A549 (cell line): Measurements from ENCODE around the gene MOBP. TPM values are rescaled to one million over a fixed set of nuclear protein-coding genes. Genes with fewer than 3 reads are reported as not detected.
"Not testable (repeated sequence)": the region's sequence is repeated elsewhere in the genome, so short reads cannot be mapped to it uniquely, and the experiment has no call there.

ENCODE experiments used
- ATAC-seq, 2 experiments: fragments of 200-7000 bp in 1 of 2; fragments of >200 bp in 1 of 2; cut with Nextera tagmentation in 1 of 2; cut with Tn5 transposase in 1 of 2; 3 replicates each; pipeline versions ENCODE4 v1.8.0 to v1.9.1; 2018 to 2020; ENCODE audit warnings: mild to moderate bottlenecking in 1 of 2, moderate library complexity in 1 of 2
- CTCF ChIA-PET: fragments of 300-600 bp; sonication (Branson Sonifier 250); formaldehyde crosslinking; extraction: SDS; loops from one replicate; lab custom pipeline; 2021; ENCODE audit warnings: antibody characterized with exemption, inconsistent platforms; lab: Yijun Ruan, JAX
- POLR2A ChIA-PET: fragments of 350-600 bp; formaldehyde crosslinking; extraction: SDS; loops from one replicate; lab custom pipeline; 2021; ENCODE audit warnings: antibody characterized with exemption, inconsistent platforms; lab: Yijun Ruan, JAX
- DNase-seq, 2 experiments: peaks; one replicate each; pipeline versions ENCODE4 v3.0.0 to v3.0.0-alpha.2; 2011 to 2016; ENCODE audit warnings: low read depth in 1 of 2, low spot score in 1 of 2
- FAIRE-seq: peaks from 2 replicates; lab custom pipeline; 2011; peaks lifted over from hg19 to GRCh38; lab: Jason Lieb, UNC
- H3K27ac ChIP-seq, 2 experiments: fragments of >200 bp; sonication (Bioruptor Twin); formaldehyde crosslinking; 3 replicates each; pipeline ENCODE4 v1.5.1; 2016 to 2017
- H3K4me1 ChIP-seq: fragments of >200 bp; sonication (Bioruptor Twin); formaldehyde crosslinking; 3 replicates; pipeline ENCODE4 v1.6.1; 2016
- H3K4me2 ChIP-seq: fragments of >200 bp; sonication (Bioruptor Twin); formaldehyde crosslinking; 3 replicates; pipeline ENCODE4 v1.6.1; 2016
- H3K4me3 ChIP-seq: fragments of >200 bp; sonication (Bioruptor Twin); formaldehyde crosslinking; 3 replicates; pipeline ENCODE4 v1.5.1; 2016
- H3K9me3 ChIP-seq: fragments of >200 bp; sonication (Bioruptor Twin); formaldehyde crosslinking; 3 replicates; pipeline ENCODE4 v1.6.1; 2016
- EHF ChIP-seq: fragments of 250-450 bp; sonication (Bioruptor Pico); IDR thresholded peaks from 2 replicates; pipeline ENCODE4 v1.5.0; 2020; ENCODE audit warnings: mild to moderate bottlenecking
- ELK1 ChIP-seq: fragments of 150-350 bp; IDR thresholded peaks from 2 replicates; pipeline ENCODE4 v1.6.1; 2014; ENCODE audit warnings: low read depth, mild to moderate bottlenecking, low read length
- FOSB ChIP-seq: fragments of 250-450 bp; sonication (Bioruptor Pico); IDR thresholded peaks from 2 replicates; pipeline ENCODE4 v1.5.0; 2020; ENCODE audit warnings: mild to moderate bottlenecking, moderate library complexity
- FOXS1 ChIP-seq: fragments of 250-450 bp; sonication (Bioruptor Pico); IDR thresholded peaks from 2 replicates; pipeline ENCODE4 v1.5.0; 2020; ENCODE audit warnings: mild to moderate bottlenecking, moderate library complexity
- HDAC2 ChIP-seq: fragments of 200-600 bp; sonication (generic); IDR thresholded peaks from 2 replicates; pipeline ENCODE4 v1.6.1; 2016
- JUNB ChIP-seq: fragments of >200 bp; sonication (Bioruptor Twin); formaldehyde crosslinking; IDR thresholded peaks from 2 replicates; pipeline ENCODE4 v1.6.1; 2016
- MAFK ChIP-seq: fragments of 450-650 bp; IDR thresholded peaks from 2 replicates; pipeline ENCODE4 v1.6.1; 2014; ENCODE audit not compliant: partially characterized antibody
- NR3C1 ChIP-seq: fragments of >200 bp; sonication (Bioruptor Twin); formaldehyde crosslinking; IDR thresholded peaks from 3 replicates; pipeline ENCODE4 v1.6.1; 2017
- POLR2AphosphoS2 ChIP-seq: conservative IDR thresholded peaks from 2 replicates; pipeline ENCODE4 v1.6.1; 2012; ENCODE audit warnings: low read length, improper control_type of control experiment, inconsistent platforms
- RAD21 ChIP-seq, 2 experiments: fragments of >200 bp in 1 of 2; sonication (Bioruptor Twin) in 1 of 2; formaldehyde crosslinking in 1 of 2; IDR thresholded peaks in 1 of 2; conservative IDR thresholded peaks in 1 of 2; 2 replicates in 1 of 2; 3 replicates in 1 of 2; pipeline ENCODE4 v1.6.1; 2012 to 2018; ENCODE audit warnings: inconsistent platforms in 1 of 2
- ZFP36 ChIP-seq: fragments of 450-650 bp; IDR thresholded peaks from 2 replicates; pipeline ENCODE4 v1.6.1; 2014; ENCODE audit warnings: borderline replicate concordance; ENCODE audit not compliant: partially characterized antibody
- WGBS: methylation state at CpG from one replicate; pipeline ENCODE4 v1.1.6; 2017; ENCODE audit errors: missing lambda C conversion rate; 5-methylcytosine and 5-hydroxymethylcytosine counted together
- polyA minus RNA-seq: library from RNA; depleted of rRNA, polyadenylated mRNA; stranded (reverse); fragments of >200 nt; gene quantifications from 2 replicates; pipeline ENCODE4 v1.2.3, GENCODE V29; 2011; rRNA and poly(A)+ RNA removed
- polyA plus RNA-seq, 4 experiments: library from polyadenylated mRNA; depleted of rRNA in 3 of 4; stranded (reverse); fragments of >200 nt; fragmentation: RNase III in 1 of 4; extraction: RNeasy Plus Mini Kit Qiagen cat#74134 plus additional on column Dnase treatment in 1 of 4; gene quantifications; 2 replicates in 3 of 4; 3 replicates in 1 of 4; pipeline ENCODE4 v1.2.3, GENCODE V29; 2011 to 2017
- TF ChIP-seq, protein P1 (sequence below): fragments of >200 bp; sonication (Bioruptor Twin); formaldehyde crosslinking; IDR thresholded peaks from 3 replicates; pipeline ENCODE4 v1.5.1; 2016
- TF ChIP-seq, protein P2 (sequence below): IDR thresholded peaks from 2 replicates; pipeline ENCODE4 v1.6.1; 2012; ENCODE audit warnings: low read depth, borderline replicate concordance
- TF ChIP-seq, protein P3 (sequence below): fragments of >200 bp; sonication (Bioruptor Twin); formaldehyde crosslinking; IDR thresholded peaks from 3 replicates; pipeline ENCODE4 v1.6.1; 2016
- TF ChIP-seq, protein P4 (sequence below): fragments of 200-600 bp; sonication (generic); IDR thresholded peaks from 2 replicates; pipeline ENCODE4 v1.6.1; 2016; ENCODE audit warnings: antibody characterized with exemption, mild to moderate bottlenecking, moderate library complexity

Gene MOBP
- polyA plus RNA-seq (2011; rRNA removed) (0.10 TPM in 1 of 2 replicates, not detected in the other), polyA plus RNA-seq (2017; fragmentation: RNase III; extraction: RNeasy Plus Mini Kit Qiagen cat#74134 plus additional on column Dnase treatment) (0.01 TPM in 1 of 3 replicates, not detected in the others), polyA minus RNA-seq (not detected in 2 replicates)
- polyA plus RNA-seq (2012; cell fraction: cytosol; rRNA removed), result not detected in 2 replicates
- polyA plus RNA-seq (2012; cell fraction: nucleus; rRNA removed), result 0.04 and 0.12 TPM in 2 replicates

- H3K27ac ChIP-seq, result no peak within 1 kb of the TSS
- FAIRE-seq (no peak), DNase-seq (no peak), ATAC-seq (no peak)
- no peaks in the 10 kb centered on the region for H3K4me1 ChIP-seq
- no peaks in the 10 kb centered on the region for H3K9me3 ChIP-seq
- CTCF ChIA-PET, result interaction anchor here (0.7 kb wide), 1 partner anchor 737 kb away, joined by 3 read pairs; no protein-coding TSS in a partner anchor
- POLR2A ChIA-PET, result no interaction called here
- 23% methylated on average over 4 of the region's 4 CpGs for WGBS
- H3K4me3 ChIP-seq, result no peak within 1 kb of the TSS
- TF ChIP-seq MAFK, result no peak
- no peak for TF ChIP-seq ELK1
- TF ChIP-seq NR3C1, result no peak
- TF ChIP-seq RAD21 (conservative IDR thresholded peaks at IDR 0.05 in 1 of 2, IDR thresholded peaks at IDR 0.05 in 1 of 2), result no peak
- no peak for TF ChIP-seq FOXS1
- TF ChIP-seq, protein P1, sequence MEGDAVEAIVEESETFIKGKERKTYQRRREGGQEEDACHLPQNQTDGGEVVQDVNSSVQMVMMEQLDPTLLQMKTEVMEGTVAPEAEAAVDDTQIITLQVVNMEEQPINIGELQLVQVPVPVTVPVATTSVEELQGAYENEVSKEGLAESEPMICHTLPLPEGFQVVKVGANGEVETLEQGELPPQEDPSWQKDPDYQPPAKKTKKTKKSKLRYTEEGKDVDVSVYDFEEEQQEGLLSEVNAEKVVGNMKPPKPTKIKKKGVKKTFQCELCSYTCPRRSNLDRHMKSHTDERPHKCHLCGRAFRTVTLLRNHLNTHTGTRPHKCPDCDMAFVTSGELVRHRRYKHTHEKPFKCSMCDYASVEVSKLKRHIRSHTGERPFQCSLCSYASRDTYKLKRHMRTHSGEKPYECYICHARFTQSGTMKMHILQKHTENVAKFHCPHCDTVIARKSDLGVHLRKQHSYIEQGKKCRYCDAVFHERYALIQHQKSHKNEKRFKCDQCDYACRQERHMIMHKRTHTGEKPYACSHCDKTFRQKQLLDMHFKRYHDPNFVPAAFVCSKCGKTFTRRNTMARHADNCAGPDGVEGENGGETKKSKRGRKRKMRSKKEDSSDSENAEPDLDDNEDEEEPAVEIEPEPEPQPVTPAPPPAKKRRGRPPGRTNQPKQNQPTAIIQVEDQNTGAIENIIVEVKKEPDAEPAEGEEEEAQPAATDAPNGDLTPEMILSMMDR, result no peak
- TF ChIP-seq, protein P2, sequence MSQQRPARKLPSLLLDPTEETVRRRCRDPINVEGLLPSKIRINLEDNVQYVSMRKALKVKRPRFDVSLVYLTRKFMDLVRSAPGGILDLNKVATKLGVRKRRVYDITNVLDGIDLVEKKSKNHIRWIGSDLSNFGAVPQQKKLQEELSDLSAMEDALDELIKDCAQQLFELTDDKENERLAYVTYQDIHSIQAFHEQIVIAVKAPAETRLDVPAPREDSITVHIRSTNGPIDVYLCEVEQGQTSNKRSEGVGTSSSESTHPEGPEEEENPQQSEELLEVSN, result no peak
- no peak for TF ChIP-seq EHF (CRISPR knock-in tag)
- TF ChIP-seq, protein P3, sequence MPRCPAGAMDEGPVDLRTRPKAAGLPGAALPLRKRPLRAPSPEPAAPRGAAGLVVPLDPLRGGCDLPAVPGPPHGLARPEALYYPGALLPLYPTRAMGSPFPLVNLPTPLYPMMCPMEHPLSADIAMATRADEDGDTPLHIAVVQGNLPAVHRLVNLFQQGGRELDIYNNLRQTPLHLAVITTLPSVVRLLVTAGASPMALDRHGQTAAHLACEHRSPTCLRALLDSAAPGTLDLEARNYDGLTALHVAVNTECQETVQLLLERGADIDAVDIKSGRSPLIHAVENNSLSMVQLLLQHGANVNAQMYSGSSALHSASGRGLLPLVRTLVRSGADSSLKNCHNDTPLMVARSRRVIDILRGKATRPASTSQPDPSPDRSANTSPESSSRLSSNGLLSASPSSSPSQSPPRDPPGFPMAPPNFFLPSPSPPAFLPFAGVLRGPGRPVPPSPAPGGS, result no peak
- no peak for TF ChIP-seq FOSB (CRISPR knock-in tag)
- TF ChIP-seq, protein P4, sequence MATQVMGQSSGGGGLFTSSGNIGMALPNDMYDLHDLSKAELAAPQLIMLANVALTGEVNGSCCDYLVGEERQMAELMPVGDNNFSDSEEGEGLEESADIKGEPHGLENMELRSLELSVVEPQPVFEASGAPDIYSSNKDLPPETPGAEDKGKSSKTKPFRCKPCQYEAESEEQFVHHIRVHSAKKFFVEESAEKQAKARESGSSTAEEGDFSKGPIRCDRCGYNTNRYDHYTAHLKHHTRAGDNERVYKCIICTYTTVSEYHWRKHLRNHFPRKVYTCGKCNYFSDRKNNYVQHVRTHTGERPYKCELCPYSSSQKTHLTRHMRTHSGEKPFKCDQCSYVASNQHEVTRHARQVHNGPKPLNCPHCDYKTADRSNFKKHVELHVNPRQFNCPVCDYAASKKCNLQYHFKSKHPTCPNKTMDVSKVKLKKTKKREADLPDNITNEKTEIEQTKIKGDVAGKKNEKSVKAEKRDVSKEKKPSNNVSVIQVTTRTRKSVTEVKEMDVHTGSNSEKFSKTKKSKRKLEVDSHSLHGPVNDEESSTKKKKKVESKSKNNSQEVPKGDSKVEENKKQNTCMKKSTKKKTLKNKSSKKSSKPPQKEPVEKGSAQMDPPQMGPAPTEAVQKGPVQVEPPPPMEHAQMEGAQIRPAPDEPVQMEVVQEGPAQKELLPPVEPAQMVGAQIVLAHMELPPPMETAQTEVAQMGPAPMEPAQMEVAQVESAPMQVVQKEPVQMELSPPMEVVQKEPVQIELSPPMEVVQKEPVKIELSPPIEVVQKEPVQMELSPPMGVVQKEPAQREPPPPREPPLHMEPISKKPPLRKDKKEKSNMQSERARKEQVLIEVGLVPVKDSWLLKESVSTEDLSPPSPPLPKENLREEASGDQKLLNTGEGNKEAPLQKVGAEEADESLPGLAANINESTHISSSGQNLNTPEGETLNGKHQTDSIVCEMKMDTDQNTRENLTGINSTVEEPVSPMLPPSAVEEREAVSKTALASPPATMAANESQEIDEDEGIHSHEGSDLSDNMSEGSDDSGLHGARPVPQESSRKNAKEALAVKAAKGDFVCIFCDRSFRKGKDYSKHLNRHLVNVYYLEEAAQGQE, result no peak
- TF ChIP-seq HDAC2, result no peak
- TF ChIP-seq JUNB, result no peak
- TF ChIP-seq ZFP36, result no peak
- TF ChIP-seq POLR2AphosphoS2, result no peak
- TF ChIP-seq, all 56 proteins: peak for 0
- H3K4me2 ChIP-seq, result no peak within 1 kb of the TSS
Measured at GRCh38 chr3:39467394-39468107, at the start of gene MOBP. Gene MOBP, plus strand, starts transcription at chr3:39467680. Its CDS starts 34,390 bp downstream, at chr3:39502070.

DNA sequence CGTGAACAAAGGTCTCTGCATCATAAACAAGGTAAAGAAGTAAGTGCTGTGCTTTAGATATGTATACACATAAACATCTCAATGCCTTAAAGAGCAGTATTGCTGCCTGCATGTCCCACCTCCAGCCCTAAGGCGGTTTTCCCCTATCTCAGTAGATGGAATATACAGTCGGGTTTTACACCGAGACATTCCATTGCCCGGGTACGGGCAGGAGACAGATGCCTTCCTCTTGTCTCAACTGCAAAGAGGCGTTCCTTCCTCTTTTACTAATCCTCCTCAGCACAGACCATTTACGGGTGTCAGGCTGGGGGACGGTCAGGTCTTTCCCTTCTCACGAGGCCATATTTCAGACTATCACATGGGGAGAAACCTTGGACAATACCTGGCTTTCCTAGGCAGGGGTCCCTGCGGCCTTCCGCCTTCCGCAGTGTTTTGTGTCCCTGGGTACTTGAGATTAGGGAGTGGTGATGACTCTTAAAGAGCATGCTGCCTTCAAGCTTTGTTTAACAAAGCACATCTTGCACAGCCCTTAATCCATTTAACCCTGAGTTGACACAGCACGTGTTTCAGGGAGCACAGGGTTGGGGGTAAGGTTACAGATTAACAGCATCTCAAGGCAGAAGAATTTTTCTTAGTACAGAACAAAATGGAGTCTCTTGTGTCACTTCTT, 48.8 kb upstream of the MOBP start:
- whole genome bisulfite sequencing, result 73% methylated on average over 14 of the region's 14 CpGs
- H3K9me3 ChIP-seq, H3K27ac ChIP-seq, POLR2A ChIA-PET, H3K4me3 ChIP-seq, DNase-seq, ATAC-seq, H3K4me1 ChIP-seq, H3K4me2 ChIP-seq, FAIRE-seq: not testable (repeated sequence)
- CTCF ChIA-PET, result interaction anchor here (2.4 kb wide), 1 partner anchor 13 kb away, joined by 10 read pairs; no protein-coding TSS in a partner anchor
